Adrenal gland (tissue), 5 donors: Measurements from ENCODE around the gene ZNF205.

Experiments used
- POLR2A ChIP-seq, 2 donors: fragments of 450-650 bp; IDR thresholded peaks; one replicate each; pipeline ENCODE4 v1.6.1; 2017; ENCODE audit warnings: antibody characterized with exemption in 2 of 2, mild to moderate bottlenecking in 2 of 2, moderate library complexity in 1 of 2
- TF ChIP-seq, protein P1 (sequence below), 6 experiments: fragments of 450-650 bp in 4 of 6; fragments of 200-600 bp in 2 of 6; sonication (generic) in 1 of 6; IDR thresholded peaks; 1 replicate in 5 of 6; 2 replicates in 1 of 6; pipeline versions ENCODE4 v1.5.1 to v1.8.0; 2016 to 2021; ENCODE audit warnings: antibody characterized with exemption in 6 of 6, mild to moderate bottlenecking in 2 of 6, moderate library complexity in 1 of 6
- donor health status: DM: no; HTN: no; CAD: no.

- TF ChIP-seq, protein P1, sequence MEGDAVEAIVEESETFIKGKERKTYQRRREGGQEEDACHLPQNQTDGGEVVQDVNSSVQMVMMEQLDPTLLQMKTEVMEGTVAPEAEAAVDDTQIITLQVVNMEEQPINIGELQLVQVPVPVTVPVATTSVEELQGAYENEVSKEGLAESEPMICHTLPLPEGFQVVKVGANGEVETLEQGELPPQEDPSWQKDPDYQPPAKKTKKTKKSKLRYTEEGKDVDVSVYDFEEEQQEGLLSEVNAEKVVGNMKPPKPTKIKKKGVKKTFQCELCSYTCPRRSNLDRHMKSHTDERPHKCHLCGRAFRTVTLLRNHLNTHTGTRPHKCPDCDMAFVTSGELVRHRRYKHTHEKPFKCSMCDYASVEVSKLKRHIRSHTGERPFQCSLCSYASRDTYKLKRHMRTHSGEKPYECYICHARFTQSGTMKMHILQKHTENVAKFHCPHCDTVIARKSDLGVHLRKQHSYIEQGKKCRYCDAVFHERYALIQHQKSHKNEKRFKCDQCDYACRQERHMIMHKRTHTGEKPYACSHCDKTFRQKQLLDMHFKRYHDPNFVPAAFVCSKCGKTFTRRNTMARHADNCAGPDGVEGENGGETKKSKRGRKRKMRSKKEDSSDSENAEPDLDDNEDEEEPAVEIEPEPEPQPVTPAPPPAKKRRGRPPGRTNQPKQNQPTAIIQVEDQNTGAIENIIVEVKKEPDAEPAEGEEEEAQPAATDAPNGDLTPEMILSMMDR (IDR thresholded peaks at IDR 0.05), result no peak
- no peak for TF ChIP-seq POLR2A (IDR thresholded peaks at IDR 0.05)
Observed at GRCh38 chr16:3148256-3149192, 36.1 kb downstream of the ZNF205 start.
